ENCODE measurements around the gene GPR137B.
"Not testable (repeated sequence)": the region's sequence is repeated elsewhere in the genome, so short reads cannot be mapped to it uniquely, and the experiment has no call there.

Gene GPR137B

DNA sequence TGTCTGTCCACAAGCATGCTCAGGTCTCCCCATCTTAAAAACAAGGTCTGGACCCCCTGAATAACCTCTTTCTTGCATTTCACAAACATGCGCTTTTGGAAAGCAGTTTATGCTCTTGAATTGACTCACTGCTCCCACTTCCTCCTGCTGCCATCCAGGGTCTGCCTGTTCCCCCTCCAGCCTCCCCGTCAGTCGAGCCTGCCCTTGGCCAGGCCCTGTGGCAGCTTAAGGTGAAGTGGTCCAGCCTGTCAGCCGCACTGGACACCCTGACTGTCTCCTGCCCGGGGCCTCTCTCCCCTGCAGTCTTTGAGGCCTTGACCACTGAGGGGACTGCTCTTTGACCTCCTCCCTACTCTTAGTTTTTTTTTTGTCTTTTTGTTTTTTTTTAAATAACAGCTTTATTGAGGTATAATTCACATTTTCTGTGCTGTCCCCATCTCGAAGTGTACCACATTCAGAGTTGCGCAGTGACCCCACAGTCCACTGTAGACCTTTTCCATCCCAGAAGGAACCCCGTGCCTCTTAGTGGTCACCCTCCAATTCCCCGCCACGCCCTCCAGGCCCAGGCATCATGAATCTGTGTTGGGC, 18.3 kb downstream of the GPR137B start:
- DNase-seq (ENCODE audit: low read depth in 3 of 3) = no peak

DNA sequence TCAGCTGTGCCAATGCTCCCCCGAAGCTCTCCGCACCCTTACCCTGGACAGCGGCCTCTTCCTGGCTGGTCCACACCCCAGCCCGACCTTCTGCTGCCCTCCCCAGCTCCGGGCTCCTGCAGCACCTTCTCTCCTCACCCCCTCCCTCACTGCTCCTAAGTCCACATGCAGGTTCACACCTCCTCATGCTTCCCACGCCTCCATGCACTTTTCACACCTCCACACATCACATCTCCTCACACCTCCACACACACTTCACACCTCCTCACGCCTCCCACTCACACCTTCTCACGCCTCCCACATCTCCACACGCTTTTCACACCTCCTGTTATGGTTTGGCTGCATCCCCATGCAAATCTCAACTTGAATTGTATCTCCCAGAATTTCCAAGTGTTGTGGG, 18.9 kb downstream of the GPR137B start:
- DNase-seq (ENCODE audit: low read depth in 3 of 3) = no peak

DNA sequence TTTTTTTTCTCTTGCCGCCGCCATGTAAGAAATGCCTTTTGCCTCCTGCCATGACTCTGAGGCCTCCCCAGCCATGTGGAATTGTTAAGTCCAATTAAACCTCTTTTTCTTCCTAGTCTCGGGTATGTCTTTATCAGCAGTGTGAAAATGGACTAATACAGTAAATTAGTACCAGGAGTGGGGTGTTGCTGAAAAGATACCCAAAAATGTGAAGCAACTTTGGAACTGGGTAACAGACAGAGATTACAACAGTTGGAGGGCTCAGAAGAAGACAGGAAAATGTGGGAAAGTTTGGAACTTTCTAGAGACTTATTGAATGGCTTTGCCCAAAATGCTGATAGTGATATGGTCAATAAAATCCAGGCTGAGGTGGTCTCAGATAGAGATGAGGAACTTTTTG, 19.4 kb downstream of the GPR137B start:
- DNase-seq (ENCODE audit: low read depth in 3 of 3) = not testable (repeated sequence)

DNA sequence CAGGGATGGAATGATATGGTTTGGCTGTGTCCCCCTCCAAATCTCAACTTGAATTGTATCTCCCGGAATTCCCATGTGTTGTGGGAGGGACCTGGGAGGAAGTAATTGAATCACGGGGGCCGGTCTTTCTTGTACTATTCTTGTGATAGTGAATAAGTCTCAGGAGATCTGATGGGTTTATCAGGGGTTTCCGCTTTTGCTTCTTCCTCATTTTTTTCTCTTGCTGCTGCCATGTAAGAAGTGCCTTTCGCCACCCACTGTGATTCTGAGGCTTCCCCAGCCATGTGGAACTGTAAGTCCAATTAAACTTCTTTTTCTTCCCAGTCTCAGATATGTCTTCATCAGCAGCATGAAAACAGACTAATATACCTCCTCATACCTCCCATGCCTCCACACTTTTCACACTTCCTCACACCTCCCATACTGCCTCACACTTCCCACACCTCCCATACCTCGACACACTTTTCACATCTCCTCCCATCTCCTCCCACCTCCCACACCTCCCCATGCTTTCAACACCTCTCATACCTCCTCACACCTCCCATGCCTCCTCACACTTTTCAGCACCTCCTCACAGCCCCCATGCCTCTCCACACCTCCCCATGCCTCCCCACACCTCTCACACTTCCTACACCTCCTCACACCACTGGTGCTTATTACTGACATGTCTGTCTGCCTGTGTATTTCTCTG, 21.3 kb downstream of the GPR137B start:
- DNase-seq (ENCODE audit: low read depth in 3 of 3) = no peak

DNA sequence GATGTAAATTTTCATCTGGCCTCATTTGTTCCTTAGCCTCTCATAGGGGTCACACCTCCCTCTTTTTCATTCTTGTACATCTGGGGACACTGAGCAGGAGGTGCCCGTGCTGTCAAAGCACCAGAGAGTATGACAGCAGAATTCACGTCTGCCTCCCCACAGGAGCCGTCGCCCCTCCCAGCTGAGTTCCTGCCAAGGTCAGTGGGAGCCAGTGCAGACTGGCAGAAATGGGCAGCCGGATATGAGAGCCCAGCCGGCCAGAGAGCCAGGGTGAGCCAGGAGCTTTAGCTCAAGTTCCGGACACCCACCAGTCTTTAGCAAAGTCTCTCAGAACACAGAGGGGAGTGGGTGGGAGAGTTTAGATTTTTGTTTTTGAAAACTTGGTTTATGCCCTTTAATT, 21.9 kb downstream of the GPR137B start:
- DNase-seq (ENCODE audit: low read depth in 3 of 3) = no peak

DNA sequence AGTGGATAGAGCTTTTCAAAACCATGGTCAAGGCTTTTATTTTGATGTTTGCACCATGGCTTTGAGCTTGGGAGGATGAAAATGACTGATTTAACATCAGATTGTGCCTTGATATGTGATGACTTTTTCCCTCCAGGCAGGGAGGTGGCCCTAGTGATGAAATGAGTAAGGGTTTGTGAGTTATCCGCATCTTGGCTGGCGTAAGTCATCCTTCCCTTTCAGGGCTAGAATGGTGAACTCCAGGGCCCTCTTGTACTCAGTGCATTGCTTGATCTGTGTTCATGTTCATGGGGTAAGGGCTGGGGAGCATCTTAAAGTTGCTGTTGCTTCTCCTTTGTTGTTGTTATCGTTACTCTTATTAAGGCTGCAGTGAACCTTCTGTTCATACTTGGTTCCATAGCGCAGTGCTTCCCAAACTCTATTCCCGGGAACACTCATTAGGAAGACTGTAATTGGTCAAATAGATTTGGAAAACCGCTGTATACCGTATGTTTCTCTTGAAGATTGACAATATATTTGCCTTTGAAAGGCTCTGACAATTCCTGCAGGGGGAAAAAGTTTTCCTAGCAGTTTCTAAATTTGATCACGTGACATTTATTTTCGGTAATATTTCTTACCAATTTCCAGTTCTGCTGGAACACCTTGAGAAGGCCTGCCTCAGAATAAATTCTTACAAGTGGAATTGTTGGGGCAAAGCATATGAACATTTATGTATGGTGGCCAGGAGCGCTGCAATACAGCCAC, 23.1 kb downstream of the GPR137B start:
- no peak for DNase-seq (ENCODE audit: low read depth in 3 of 3)

DNA sequence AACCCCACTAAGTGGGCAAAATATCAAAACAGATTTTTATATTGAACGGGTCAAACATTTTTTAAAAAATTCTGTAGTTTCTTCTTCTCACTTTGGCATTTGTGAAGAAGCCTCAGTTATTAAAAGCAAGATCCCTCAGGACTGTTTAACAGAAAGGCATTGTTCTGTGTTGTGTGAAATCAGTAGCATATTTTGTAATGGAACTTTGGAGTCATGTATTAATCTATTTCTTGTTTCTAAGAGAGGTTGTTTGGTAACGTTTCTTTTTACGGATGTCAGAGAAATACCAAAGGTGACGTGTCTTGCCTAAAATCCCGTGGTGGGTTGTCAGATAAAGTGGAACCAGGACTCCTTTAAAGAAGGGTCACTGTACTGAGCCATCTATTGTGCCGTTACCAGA, 23.7 kb downstream of the GPR137B start:
- no peak for DNase-seq (ENCODE audit: low read depth in 3 of 3)

DNA sequence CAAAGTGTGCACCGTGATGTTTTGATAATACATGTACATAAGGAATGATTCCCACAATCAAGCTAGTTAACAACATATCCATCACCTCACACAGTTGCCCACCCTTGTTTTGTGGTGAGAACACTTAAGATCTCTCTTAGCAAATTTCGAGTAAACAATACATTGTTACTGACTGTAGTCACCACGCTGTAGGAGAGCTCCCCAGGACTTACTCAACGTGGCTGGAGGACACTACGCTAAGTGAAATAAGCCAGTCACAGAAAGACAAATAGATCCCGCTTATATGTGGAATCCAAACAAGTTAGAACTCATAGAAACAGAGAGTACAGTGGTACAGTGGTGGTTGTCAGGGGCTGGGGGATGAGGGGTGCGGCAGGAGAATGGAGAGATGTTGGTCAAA, 24.8 kb downstream of the GPR137B start:
- no peak for DNase-seq (ENCODE audit: low read depth in 3 of 3)

DNA sequence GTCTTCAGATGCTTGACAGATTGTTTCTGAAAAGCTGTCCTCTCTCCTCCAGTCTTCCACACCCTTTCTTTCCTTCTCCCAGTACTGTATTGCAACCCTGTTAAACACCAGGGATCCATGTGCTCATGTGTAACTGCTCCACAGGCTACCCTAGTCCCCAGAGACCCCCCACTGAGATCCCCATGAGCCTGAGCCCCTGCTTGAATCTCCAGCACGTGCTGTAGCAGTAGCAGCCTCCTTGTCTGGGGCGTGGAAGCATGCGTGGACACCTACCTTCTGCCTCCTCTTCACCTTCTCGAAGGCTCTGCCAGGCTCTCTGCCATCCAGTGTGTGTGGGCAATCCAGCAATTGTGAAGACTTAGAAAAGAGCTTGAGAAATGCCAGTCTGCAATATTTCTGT, 25.2 kb downstream of the GPR137B start:
- no peak for DNase-seq (ENCODE audit: low read depth in 3 of 3)

DNA sequence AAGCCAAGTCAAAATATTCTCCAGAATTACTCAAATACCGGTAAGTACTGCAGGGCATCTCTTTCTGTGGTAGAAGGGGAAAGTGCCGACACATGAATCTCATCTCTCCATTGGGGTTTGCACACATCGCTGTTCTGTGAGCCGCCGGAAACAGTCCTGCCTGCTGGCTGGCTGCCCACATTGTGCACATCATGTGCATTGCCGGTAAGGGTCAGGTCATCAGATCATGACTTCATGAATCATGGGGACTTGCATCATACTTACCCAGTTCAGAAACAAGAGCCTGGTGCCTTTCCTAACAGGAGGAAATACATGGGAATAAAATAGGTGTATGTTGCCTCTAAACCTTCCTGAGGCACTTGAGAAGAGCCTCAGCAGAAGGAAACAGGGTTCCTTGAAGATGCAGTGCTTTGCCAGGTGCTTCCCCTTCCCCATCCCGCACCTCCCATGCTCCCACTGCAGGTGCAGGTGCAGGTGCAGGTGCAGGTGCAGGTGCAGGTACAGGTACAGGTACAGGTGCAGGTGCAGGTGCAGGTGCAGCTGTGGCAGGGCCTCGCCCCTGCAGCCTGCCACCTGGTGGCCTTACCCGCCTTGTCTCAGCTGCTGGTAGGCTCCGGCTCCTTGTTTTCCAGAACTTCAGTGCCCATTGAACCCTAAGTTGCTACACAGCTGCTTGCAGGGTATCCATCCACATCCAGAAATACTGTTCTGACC, 26.5 kb downstream of the GPR137B start:
- DNase-seq (ENCODE audit: low read depth in 3 of 3) = no peak

DNA sequence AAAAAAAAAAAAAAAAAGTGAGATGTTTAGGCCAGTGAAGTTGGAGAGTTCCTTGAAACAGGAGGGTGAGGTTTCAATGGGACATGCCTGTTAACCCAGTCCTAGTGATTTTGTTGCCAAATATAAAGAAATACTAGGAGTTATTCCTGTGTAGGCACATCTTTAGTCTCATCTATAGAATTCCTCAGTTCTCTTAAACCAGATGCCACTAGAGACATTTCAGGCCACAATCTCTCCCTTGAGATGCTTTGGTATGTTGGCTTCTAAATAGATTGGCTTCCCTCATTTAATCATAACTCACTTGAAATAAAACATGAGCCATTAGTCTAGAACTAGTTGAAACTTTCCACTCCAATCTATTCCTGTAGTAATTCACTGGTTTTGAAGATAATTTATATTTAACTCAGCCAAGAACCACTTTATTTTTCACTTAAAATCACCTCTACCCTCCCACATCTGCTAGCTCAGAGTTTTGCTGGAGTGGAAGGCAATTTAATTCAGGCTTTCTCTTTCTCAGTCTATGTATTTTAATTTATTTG, 29.8 kb downstream of the GPR137B start:
- no peak for DNase-seq (ENCODE audit: low read depth in 3 of 3)

DNA sequence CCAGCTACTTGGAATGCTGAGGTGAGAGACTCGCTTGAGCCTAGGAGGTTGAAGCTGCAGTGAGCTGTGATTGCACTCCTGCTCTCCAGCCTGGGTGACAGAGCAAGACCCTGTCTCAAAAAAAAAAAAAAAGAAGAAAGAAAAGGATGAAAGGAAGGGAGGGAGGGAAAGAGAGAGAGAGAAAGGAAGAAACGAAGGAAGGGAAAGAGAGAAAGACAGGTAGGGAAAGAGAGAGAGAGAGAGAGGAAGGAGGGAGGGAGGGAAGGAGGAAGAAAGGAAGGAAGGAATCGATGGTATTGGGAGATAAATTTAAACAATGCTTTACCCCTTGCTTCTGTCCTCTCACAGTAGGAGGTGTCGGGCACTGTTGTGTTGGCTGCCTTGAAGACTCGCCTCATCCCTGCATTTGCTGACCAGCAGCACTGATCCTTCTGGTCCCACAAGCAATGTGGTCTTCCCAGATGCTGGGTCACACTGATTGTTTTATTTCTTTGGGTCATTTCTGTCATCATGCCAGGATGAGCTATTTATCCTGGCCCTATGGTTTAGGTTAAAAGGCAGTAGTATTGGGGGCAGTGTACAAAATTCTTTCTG, 30.9 kb downstream of the GPR137B start:
- no peak for DNase-seq (ENCODE audit: low read depth in 3 of 3)

DNA sequence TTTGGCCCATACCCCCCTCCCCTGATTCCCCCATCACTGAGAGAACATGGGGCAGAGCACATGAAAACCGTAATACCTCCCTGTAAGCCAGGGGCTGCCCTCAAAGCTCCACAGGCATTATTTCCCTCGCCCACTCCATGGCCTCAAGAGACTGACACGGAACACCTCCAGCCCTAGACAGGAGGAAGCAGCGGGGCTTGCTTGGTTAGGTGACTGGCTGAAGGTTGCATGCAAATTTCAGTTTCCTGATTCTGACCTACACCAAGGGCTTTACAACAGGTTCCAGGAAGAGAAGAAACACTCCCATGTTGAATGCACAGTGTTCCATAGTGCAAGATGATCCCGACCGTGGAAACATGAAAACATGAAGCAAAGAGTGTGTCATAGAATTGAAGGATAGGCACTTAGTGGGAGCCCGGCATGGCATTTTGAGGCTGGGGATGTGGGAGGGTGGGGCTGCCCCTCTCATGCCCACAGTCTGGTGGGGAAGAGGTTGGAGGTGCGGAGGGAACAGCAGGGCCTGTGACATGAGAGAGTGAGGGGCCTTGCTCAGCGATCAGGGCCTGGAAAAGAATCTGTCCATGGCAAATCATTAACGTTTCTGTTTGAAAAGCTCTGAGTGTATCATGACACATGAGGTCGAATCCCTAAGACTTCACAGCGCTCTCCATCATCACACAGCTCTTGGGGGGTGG, 33.5 kb downstream of the GPR137B start:
- no peak for DNase-seq (ENCODE audit: low read depth in 3 of 3)

DNA sequence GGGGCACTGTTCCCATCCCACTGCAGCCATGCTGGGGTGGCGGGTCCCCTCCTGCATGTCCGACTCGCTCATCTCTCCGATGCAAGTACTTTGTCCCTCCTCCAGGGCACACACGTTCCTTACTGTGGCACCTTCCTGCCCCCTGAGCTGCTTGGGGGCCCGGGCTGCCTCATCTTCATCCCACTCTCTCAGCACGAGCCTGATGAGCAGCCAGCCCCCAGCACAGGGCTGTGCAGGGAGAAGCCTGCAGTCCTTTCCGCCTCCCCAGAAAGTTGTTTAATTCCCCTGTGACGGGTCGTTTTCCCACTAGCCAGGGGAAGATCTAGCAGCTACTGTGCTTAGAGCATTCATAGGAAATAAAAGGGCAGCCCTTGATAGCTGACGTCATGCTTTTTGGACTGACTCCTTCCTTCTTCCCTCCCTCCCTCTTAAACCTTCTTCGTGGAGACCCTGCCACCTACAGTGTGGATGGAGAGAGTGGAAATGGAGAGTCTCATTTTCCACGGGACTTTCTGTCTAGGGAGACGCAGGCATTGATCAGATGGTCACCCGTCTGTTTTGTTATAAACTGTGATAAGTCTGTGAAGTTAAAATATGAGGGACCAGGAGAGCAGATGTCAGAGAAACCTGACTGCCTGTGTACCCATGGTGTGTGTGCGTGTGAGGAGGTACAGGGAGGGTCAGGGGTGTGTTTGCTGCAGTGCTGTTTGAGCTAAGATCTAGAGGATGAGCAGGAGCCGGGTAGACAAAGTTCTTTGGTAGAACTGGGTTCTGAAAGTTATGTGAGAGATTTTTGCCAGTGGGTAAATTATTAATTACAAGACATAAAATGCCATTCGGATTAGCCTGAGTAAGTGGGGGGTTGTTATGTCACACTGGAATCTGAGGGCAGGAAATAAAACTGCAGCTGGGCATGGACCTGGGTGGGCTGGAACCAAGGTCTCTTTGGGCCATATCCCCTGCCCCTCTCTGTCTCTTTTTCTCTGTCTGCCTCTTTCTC, 34.3 kb downstream of the GPR137B start:
- no peak for DNase-seq (ENCODE audit: low read depth in 3 of 3)

DNA sequence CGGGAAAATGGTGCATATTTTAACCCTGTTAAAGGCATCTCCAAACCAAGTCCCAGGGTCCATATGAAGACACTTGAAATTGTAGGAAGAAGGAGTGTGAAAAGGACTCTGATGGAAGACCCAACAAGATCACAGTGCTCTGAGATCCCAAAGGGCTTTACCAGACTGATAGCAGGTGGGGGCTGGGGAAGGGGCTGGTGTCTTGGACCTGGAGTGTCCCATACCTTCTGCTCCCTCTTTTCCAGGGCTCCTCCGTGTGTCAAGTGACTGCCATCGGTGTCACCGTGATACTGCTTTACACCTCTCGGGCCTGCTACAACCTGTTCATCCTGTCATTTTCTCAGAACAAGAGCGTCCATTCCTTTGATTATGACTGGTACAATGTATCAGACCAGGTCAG, 37.3 kb downstream of the GPR137B start:
- DNase-seq (ENCODE audit: low read depth in 3 of 3) = no peak

DNA sequence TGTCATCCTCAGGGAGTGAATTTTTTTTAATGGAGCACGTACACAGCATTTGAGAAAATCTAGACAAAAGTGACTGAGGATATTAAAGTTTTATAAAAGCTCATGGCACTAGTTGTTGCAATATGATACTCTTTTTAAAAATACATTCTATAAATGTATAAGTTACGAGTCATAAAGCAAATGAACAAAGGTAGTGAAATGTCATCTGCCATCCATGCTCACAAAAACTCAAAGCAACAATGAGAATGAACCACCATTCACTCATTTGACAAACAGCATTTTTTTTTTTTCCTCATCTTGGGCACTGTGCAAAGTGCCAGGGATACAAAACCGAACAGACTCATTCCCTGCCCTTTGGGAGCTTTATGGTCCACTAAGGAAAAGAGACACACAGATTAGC, 38.7 kb downstream of the GPR137B start:
- DNase-seq (ENCODE audit: low read depth in 3 of 3) = no peak

DNA sequence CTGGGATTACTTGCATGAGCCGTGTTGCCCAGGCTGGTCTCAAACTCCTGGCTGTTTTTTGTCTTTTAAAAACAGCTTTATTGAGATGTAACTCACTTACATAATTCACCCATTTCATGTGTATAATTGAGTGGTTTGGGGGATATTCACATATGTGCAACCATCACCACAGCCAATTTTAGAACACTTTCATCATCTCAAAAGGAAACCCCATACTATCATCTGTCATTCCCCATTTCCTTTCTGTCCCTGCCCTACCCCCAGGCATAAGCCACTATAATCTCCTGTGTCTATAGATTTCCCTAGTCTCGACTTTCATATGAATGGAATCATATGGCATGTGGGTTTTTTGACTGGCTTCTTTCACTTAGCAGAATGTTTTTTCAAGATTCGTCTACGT, 43.3 kb downstream of the GPR137B start:
- no peak for DNase-seq (ENCODE audit: low read depth in 3 of 3)

DNA sequence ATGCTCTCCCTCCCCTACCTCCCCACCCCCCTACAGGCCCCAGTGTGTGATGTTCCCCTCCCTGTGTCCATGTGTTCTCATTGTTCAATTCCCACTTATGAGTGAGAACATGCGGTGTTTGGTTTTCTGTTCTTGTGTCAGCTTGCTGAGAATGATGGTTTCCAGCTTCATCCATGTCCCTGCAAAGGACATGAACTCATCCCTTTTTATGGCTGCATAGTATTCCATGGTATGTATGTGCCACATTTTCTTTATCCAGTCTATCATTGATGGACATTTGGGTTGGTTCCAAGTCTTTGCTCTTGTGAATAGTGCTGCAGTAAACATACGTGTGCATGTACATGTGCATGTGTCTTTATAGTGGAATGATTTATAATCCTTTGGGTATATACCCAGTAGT, 44.1 kb downstream of the GPR137B start:
- not testable (repeated sequence) for DNase-seq (ENCODE audit: low read depth in 3 of 3)

DNA sequence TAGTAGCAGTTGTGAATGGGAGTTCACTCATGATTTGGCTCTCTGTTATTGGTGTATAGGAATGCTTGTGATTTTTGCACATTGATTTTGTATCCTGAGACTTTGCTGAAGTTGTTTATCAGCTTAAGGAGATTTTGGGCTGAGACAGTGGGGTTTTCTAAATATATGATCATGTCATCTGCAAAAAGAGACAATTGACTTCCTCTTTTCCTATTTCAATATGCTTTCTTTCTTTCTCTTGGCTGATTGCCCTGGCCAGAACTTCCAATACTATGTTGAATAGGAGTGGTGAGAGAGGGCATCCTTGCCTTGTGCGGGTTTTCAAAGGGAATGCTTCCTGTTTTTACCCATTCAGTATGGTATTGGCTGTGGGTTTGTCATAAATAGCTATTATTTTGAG, 45.7 kb downstream of the GPR137B start:
- not testable (repeated sequence) for DNase-seq (ENCODE audit: low read depth in 3 of 3)

DNA sequence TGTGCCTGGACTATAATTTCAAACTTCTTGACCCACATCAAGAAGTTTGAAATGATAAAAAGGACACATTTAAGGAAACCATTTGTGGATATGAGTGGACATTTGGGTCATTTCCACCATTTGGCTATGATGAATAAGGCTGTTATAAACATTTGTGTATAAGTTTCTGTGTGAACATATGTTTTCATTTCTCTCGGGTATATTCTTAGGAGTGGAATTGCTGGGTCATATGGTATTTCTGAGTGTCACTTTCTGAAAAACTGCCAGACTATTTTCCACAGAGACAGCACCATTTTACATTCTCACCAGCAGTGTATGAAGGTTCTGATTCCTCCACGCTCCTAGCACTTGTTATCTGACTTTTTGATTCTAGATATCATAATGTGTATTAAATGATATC, 50.8 kb downstream of the GPR137B start:
- DNase-seq (ENCODE audit: low read depth in 3 of 3) = no peak

Data from stimulated activated CD4-positive, alpha-beta T cell treated with anti-CD3 and anti-CD28 coated beads, TNF-alpha, amount 100 ng/mL, for 24 hours (primary cell).